SK-N-SH (cell line): Measurements from ENCODE around the gene DNAJC18.

Experiments used
- EP300 ChIP-seq, 2 experiments: IDR thresholded peaks; 2 replicates each; pipeline versions ENCODE4 v1.4.0 to v1.6.1; 2012; ENCODE audit warnings: borderline replicate concordance in 1 of 2, low read depth in 1 of 2, low read length in 1 of 2
- FOXM1 ChIP-seq: IDR thresholded peaks from 2 replicates; pipeline ENCODE4 v1.4.0; 2012; ENCODE audit warnings: low read depth, mild to moderate bottlenecking
- GABPA ChIP-seq: IDR thresholded peaks from 2 replicates; pipeline ENCODE4 v1.4.0; 2012; ENCODE audit warnings: low read depth, mild to moderate bottlenecking
- MXI1 ChIP-seq: IDR thresholded peaks from 2 replicates; pipeline ENCODE4 v1.6.1; 2012; ENCODE audit warnings: mild to moderate bottlenecking, low read depth, low read length, improper control_type of control experiment
- NFIC ChIP-seq: IDR thresholded peaks from 2 replicates; pipeline ENCODE4 v1.4.0; 2012; ENCODE audit warnings: borderline replicate concordance
- RXRA ChIP-seq: IDR thresholded peaks from 2 replicates; pipeline ENCODE4 v1.4.0; 2012; ENCODE audit warnings: low read depth, mild to moderate bottlenecking, borderline replicate concordance
- SMC3 ChIP-seq: IDR thresholded peaks from 2 replicates; pipeline ENCODE4 v1.6.1; 2012; ENCODE audit warnings: low read depth, low read length, improper control_type of control experiment
- TF ChIP-seq, protein P1 (sequence below): fragments of 200-600 bp; sonication (generic); IDR thresholded peaks from 2 replicates; pipeline ENCODE4 v1.6.1; 2017; ENCODE audit warnings: antibody characterized with exemption, mild to moderate bottlenecking, moderate library complexity
- TF ChIP-seq, protein P2 (sequence below): IDR thresholded peaks from 2 replicates; pipeline ENCODE4 v1.4.0; 2012; ENCODE audit warnings: low read depth, borderline replicate concordance

DNA sequence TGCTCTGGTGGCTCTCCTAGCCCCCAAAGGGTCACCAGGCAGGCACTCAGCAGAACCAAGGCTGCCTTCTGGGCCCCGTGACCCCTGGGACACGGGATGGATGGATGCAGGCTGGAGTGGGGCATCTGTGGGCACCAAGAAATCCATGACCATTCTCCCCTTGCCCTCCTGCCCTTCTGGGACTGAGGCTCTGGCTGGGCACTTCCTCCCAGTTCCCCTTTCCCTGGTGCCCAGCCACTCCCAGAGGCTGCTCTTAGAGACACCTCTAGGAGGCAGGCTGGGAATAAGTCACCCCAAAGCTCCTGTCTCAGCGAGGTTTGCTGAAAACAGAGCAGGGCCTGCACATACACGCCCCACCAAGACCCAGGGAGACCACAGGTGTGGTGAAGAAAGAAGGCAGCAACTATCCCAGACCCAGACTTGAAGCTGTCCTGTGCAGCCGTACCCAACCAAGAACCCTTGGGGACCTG lies 42.3 kb upstream of the DNAJC18 start:
- no peak for TF ChIP-seq SMC3
- TF ChIP-seq NFIC = no peak
- TF ChIP-seq, protein P1, sequence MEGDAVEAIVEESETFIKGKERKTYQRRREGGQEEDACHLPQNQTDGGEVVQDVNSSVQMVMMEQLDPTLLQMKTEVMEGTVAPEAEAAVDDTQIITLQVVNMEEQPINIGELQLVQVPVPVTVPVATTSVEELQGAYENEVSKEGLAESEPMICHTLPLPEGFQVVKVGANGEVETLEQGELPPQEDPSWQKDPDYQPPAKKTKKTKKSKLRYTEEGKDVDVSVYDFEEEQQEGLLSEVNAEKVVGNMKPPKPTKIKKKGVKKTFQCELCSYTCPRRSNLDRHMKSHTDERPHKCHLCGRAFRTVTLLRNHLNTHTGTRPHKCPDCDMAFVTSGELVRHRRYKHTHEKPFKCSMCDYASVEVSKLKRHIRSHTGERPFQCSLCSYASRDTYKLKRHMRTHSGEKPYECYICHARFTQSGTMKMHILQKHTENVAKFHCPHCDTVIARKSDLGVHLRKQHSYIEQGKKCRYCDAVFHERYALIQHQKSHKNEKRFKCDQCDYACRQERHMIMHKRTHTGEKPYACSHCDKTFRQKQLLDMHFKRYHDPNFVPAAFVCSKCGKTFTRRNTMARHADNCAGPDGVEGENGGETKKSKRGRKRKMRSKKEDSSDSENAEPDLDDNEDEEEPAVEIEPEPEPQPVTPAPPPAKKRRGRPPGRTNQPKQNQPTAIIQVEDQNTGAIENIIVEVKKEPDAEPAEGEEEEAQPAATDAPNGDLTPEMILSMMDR = peak; percentile 40
- no peak for TF ChIP-seq FOXM1
- no peak for TF ChIP-seq RXRA
- no peak for TF ChIP-seq MXI1
- TF ChIP-seq, protein P2, sequence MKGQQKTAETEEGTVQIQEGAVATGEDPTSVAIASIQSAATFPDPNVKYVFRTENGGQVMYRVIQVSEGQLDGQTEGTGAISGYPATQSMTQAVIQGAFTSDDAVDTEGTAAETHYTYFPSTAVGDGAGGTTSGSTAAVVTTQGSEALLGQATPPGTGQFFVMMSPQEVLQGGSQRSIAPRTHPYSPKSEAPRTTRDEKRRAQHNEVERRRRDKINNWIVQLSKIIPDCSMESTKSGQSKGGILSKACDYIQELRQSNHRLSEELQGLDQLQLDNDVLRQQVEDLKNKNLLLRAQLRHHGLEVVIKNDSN = no peak
- no peak for TF ChIP-seq GABPA
- TF ChIP-seq EP300 (IDR thresholded peaks at IDR 0.05; ENCODE audit: borderline replicate concordance in 1 of 2, low read depth in 1 of 2, low read length in 1 of 2) = no peak
